Urinary bladder (tissue), 4 donors: ENCODE data around the gene ZNF282. TPM values are rescaled to one million over a fixed set of nuclear protein-coding genes. Genes with fewer than 3 reads are reported as not detected.
A peak's percentile ranks its signal among the peaks of the same experiment; 100 is the strongest.
"Not testable (repeated sequence)": the region's sequence is repeated elsewhere in the genome, so short reads cannot be mapped to it uniquely, and the experiment has no call there.

Source experiments
- DNase-seq: peaks from one replicate; pipeline ENCODE4 v3.0.0-alpha.2; 2015; ENCODE audit errors: extremely low spot score
- H3K27ac ChIP-seq: one replicate; pipeline ENCODE4 v1.5.1; 2013; ENCODE audit warnings: low read depth, mild to moderate bottlenecking, moderate library complexity
- H3K36me3 ChIP-seq: one replicate; pipeline ENCODE4 v1.6.1; 2013; ENCODE audit warnings: mild to moderate bottlenecking, moderate library complexity; ENCODE audit not compliant: insufficient read depth
- H3K4me1 ChIP-seq: one replicate; pipeline ENCODE4 v1.6.1; 2013; ENCODE audit warnings: mild to moderate bottlenecking, moderate library complexity; ENCODE audit not compliant: insufficient read depth
- H3K4me3 ChIP-seq: one replicate; pipeline ENCODE4 v1.5.1; 2013; ENCODE audit warnings: low read depth, low read length
- WGBS: extraction: QIAGEN DNeasy Blood & Tissue Kit; methylation state at CpG from one replicate; pipeline ENCODE4 v1.1.7; 2013; 5-methylcytosine and 5-hydroxymethylcytosine counted together
- polyA plus RNA-seq: library from polyadenylated mRNA; stranded (reverse); fragments of 200-250 nt; gene quantifications from one replicate; pipeline ENCODE4 v1.2.3, GENCODE V29; 2013
- total RNA-seq: library from RNA; depleted of rRNA; stranded (reverse); fragments of >200 nt; gene quantifications from one replicate; pipeline ENCODE4 v1.2.3, GENCODE V29; 2014
- donor health status: healthy with polysubstance abuse.
- donor health status: healthy.

The ZNF282 gene
- total and polyA plus RNA-seq, 2 donors, result 20.1 to 20.8 TPM

GRCh38 chr7:149240637-149241036 is 45.3 kb downstream of the ZNF282 start:
- Histone ChIP-seq H3K27ac (no peak overlapping the region), H3K36me3 (no peaks in the 10 kb centered on the region), H3K4me3 (peak overlapping the region; percentile 90), H3K4me1 (peaks cover 3% of the 10 kb centered on the region)
- no peak for DNase-seq
- 74% methylated on average over 5 of the region's 5 CpGs for WGBS

GRCh38 chr7:149241696-149242095 is 46.4 kb downstream of the ZNF282 start:
- Histone ChIP-seq H3K4me1 (peaks cover 3% of the 10 kb centered on the region), H3K27ac (no peak overlapping the region), H3K4me3 (no peak overlapping the region), H3K36me3 (no peaks in the 10 kb centered on the region)
- DNase-seq, result no peak
- 96% methylated on average over 5 of the region's 5 CpGs for WGBS

GRCh38 chr7:149245244-149245643 is 49.9 kb downstream of the ZNF282 start:
- no peak for DNase-seq
- WGBS, result 79% methylated on average over 5 of the region's 5 CpGs
- H3K27ac ChIP-seq, result no peak overlapping the region
- H3K36me3 ChIP-seq, result no peaks in the 10 kb centered on the region
- peaks cover 3% of the 10 kb centered on the region for H3K4me1 ChIP-seq
- H3K4me3 ChIP-seq, result no peak overlapping the region

GRCh38 chr7:149245744-149246143 is 50.4 kb downstream of the ZNF282 start:
- no peak overlapping the region for H3K27ac ChIP-seq
- 83% methylated on average over 5 of the region's 5 CpGs for WGBS
- H3K36me3 ChIP-seq, result no peaks in the 10 kb centered on the region
- DNase-seq, result no peak
- no peaks in the 10 kb centered on the region for H3K4me1 ChIP-seq
- no peak overlapping the region for H3K4me3 ChIP-seq

DNA sequence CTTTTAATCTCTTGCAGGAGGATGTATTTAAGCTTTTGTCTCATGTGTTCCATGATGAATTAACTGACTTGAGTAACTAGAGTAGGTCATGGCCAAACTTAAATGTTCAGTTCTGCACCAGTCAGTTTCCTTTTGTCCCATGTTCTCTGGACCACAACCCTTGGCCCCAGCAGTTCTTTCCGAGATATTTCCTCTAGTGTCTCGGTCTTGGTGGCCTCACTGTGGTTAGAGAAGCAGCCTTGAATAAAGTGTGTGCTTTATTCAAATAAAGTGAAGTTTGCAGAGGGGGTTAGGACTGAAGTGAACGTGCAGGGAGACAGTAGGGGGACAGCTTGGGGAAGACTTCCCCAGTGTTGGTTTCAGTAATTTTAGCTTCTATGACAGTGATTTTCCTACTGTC is 53.4 kb downstream of the ZNF282 start:
- Histone ChIP-seq H3K36me3 (peaks cover 3% of the 10 kb centered on the region), H3K27ac (no peak overlapping the region), H3K4me1 (no peaks in the 10 kb centered on the region), H3K4me3 (no peak overlapping the region)
- DNase-seq, result no peak
- 73% methylated on average over 3 of the region's 3 CpGs for WGBS

DNA sequence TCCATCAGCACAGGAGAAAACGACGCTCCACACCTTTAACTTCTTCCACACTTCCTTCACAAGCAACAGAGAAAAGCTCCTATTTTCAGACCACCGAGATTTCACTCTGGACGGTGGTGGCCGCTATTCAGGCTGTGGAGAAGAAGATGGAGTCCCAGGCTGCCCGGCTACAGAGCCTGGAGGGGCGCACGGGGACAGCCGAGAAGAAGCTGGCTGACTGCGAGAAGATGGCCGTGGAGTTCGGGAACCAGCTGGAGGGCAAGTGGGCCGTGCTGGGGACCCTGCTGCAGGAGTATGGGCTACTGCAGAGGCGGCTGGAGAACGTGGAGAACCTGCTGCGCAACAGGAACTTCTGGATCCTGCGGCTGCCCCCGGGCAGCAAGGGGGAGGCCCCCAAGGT is 54.8 kb downstream of the ZNF282 start:
- H3K4me3 ChIP-seq, H3K36me3 ChIP-seq, H3K4me1 ChIP-seq, H3K27ac ChIP-seq, DNase-seq: not testable (repeated sequence)
- WGBS, result 95% methylated on average over 18 of the region's 18 CpGs

- WGBS, result 94% methylated on average over 10 of the region's 10 CpGs
- not testable (repeated sequence) for H3K36me3 ChIP-seq
Measured at GRCh38 chr7:149251518-149251917, 56.2 kb downstream of the ZNF282 start.

GRCh38 chr7:149252378-149252777 is 57.0 kb downstream of the ZNF282 start:
- WGBS, result 97% methylated on average over 2 of the region's 2 CpGs
- no peak for DNase-seq
- peaks cover 3% of the 10 kb centered on the region for H3K36me3 ChIP-seq
- no peak overlapping the region for H3K4me3 ChIP-seq
- no peak overlapping the region for H3K27ac ChIP-seq
- no peaks in the 10 kb centered on the region for H3K4me1 ChIP-seq

More at GRCh38 chr7:149251518-149251917, 56.2 kb downstream of the ZNF282 start:
- not testable (repeated sequence) for H3K4me1 ChIP-seq, DNase-seq, H3K27ac ChIP-seq, H3K4me3 ChIP-seq

DNA sequence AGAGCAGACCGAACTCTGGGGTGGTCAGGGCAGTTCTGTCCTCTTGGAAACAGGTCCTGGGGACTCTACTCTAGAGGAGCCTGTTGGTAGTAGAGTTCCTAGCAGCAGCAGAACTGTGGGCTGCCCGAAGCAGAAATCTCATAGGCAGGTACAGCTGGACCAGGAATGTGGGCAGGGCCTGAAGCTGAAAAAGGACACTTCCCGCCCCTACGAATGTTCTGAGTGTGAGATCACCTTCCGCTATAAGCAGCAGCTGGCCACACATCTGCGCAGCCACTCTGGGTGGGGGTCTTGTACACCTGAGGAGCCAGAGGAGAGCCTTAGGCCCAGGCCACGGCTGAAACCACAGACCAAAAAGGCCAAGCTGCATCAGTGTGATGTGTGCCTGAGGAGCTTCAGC is 58.3 kb downstream of the ZNF282 start:
- no peak for DNase-seq
- H3K4me1 ChIP-seq, result no peaks in the 10 kb centered on the region
- no peak overlapping the region for H3K4me3 ChIP-seq
- H3K27ac ChIP-seq, result no peak overlapping the region
- 93% methylated on average over 7 of the region's 7 CpGs for WGBS
- H3K36me3 ChIP-seq, result peaks cover 3% of the 10 kb centered on the region

DNA sequence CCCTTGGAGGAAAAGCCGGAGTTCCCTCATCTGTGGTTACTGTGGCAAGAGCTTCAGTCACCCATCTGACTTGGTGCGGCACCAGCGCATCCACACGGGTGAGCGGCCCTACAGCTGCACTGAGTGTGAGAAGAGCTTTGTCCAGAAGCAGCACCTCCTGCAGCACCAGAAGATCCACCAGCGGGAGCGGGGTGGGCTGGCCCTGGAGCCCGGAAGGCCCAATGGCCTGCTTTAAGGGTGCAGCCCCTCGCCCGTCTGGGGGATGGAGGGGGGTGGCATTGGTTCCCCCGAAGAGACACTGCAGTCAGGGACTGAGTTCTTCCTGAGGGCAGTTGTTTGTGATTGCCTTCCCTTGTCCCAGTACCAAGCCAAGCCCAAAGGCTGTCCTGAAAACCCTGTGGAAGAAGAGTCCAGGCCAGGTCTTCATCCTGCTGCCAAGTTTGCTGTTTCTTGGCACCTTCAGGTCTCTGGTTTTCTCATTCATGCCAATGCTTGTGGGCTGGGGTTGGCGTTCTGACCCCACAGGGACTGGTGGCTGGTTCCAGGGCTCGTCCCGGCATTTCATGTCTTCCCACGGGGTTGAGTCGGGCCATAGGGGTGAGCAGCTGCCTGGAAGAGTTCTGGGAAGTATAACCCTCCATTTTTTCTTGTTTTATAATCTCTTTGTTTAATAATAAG is 59.0 kb downstream of the ZNF282 start:
- 94% methylated on average over 16 of the region's 16 CpGs for WGBS
- no peak for DNase-seq
- Histone ChIP-seq H3K27ac (no peak overlapping the region), H3K36me3 (peaks cover 3% of the 10 kb centered on the region), H3K4me3 (no peak overlapping the region), H3K4me1 (no peaks in the 10 kb centered on the region)

DNA sequence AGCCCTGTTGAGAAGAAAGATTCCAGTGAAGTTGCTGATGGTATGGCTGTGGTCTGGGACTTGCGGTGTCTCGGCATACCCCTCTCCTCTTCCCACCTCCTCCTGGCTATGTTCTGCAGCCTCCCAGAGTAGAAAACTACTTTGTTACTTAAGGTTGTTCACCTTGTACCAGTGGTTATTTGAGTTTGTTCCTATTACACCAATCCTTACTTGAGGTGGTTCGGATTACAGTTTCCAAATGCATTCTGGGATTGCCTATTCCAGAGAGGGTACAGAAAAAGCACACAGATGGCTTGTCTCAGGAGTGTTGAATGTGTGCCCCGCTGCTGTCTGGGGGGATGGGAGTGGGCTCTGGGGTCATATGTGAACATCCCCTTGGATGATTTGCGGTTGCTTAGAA is 59.8 kb downstream of the ZNF282 start:
- peaks cover 3% of the 10 kb centered on the region for H3K36me3 ChIP-seq
- 74% methylated on average over 5 of the region's 5 CpGs for WGBS
- no peak for DNase-seq
- no peak overlapping the region for H3K27ac ChIP-seq
- H3K4me3 ChIP-seq, result no peak overlapping the region
- H3K4me1 ChIP-seq, result no peaks in the 10 kb centered on the region

- WGBS, result 92% methylated on average over 4 of the region's 4 CpGs
- no peaks in the 10 kb centered on the region for H3K4me1 ChIP-seq
- H3K36me3 ChIP-seq, result peaks cover 3% of the 10 kb centered on the region
Measured at GRCh38 chr7:149256568-149256967, 61.2 kb downstream of the ZNF282 start.

DNA sequence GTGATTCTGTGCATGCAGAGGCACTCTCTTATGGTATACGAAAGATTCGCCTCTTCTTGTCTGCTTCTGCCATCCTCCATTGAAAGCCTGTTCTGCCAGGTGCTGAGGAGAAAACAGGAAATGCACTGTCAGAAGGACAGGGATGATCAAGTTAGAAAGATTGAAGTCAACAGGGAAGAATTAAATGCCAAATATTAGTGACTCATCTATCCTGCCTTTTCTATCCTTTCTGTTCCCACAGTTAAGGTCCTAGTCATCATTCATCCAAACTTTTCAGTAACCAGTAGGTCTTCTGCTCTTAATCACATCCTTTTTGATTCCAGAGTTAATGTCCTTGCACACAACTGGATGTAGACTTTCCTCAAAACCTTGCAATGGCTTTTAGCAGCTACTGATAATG is 61.8 kb downstream of the ZNF282 start:
- Histone ChIP-seq H3K36me3 (peaks cover 3% of the 10 kb centered on the region), H3K4me3 (no peak overlapping the region), H3K4me1 (no peaks in the 10 kb centered on the region), H3K27ac (no peak overlapping the region)
- DNase-seq, result no peak
- 90% methylated on average over 2 of the region's 2 CpGs for WGBS

More at GRCh38 chr7:149256568-149256967, 61.2 kb downstream of the ZNF282 start:
- no peak overlapping the region for H3K27ac ChIP-seq
- no peak for DNase-seq
- H3K4me3 ChIP-seq, result no peak overlapping the region

- Histone ChIP-seq H3K36me3 (no peaks in the 10 kb centered on the region), H3K27ac (peak overlapping the region; percentile 96), H3K4me1 (peaks cover 2% of the 10 kb centered on the region), H3K4me3 (peak overlapping the region; percentile 69)
- 4% methylated on average over 16 of the region's 16 CpGs for WGBS
- DNase-seq, result no peak
Measured at GRCh38 chr7:149261316-149261828, 66.0 kb downstream of the ZNF282 start.
